ENCODE results near the gene MOGAT3.

- TF ChIP-seq CTCF (conservative IDR thresholded peaks at IDR 0.05) (no peak), EZH2 (IDR thresholded peaks at IDR 0.05; ENCODE audit: low read depth) (no peak)
These were observed 34.7 kb downstream of the MOGAT3 start for GRCh38 chr7:101165958-101166647.
